KG1 (cell line): Measurements from ENCODE around the gene MAD1L1.

Experiments used
- DNase-seq: peaks from one replicate; lab custom pipeline; 2025; lab: John Stamatoyannopoulos, UW

The MAD1L1 gene

GRCh38 chr7:2241580-2242540 is 9.1 kb upstream of the MAD1L1 start, which contains the start of the genes MRM2 and NUDT1:
MRM2 (minus strand) TSS chr7:2242205; CDS start chr7:2242169, 36 bp downstream.
NUDT1 (plus strand) TSS chr7:2242226; CDS start chr7:2244575, 2,349 bp downstream.
- peak; percentile 39 for DNase-seq

- DNase-seq: no peak
These were observed 6.5 kb upstream of the MAD1L1 start for GRCh38 chr7:2239242-2239641.

GRCh38 chr7:2237109-2237602 is 4.4 kb upstream of the MAD1L1 start:
- DNase-seq: no peak

GRCh38 chr7:2233926-2234325 is 1.2 kb upstream of the MAD1L1 start:
- DNase-seq: no peak

GRCh38 chr7:2231992-2232765 is 566 bp downstream of the MAD1L1 start:
- no peak for DNase-seq

GRCh38 chr7:2230882-2231281 is 1.9 kb downstream of the MAD1L1 start:
- no peak for DNase-seq

- DNase-seq: no peak
These were observed 2.5 kb downstream of the MAD1L1 start for GRCh38 chr7:2230226-2230625.

GRCh38 chr7:2229467-2229866 is 3.3 kb downstream of the MAD1L1 start:
- no peak for DNase-seq

- DNase-seq: no peak
These were observed 3.8 kb downstream of the MAD1L1 start for GRCh38 chr7:2228921-2229320.

- DNase-seq: no peak
These were observed 5.0 kb downstream of the MAD1L1 start for GRCh38 chr7:2227699-2228098.

- DNase-seq: no peak
These were observed 6.9 kb downstream of the MAD1L1 start for GRCh38 chr7:2225830-2226229.

GRCh38 chr7:2225336-2225735 is 7.4 kb downstream of the MAD1L1 start:
- DNase-seq: no peak

- no peak for DNase-seq
These were observed 7.8 kb downstream of the MAD1L1 start for GRCh38 chr7:2224934-2225333.

- DNase-seq: no peak
These were observed 8.2 kb downstream of the MAD1L1 start for GRCh38 chr7:2224491-2224928.

GRCh38 chr7:2223321-2223720 is 9.4 kb downstream of the MAD1L1 start:
- no peak for DNase-seq

- no peak for DNase-seq
These were observed 10.2 kb downstream of the MAD1L1 start for GRCh38 chr7:2222516-2222915.

- no peak for DNase-seq
These were observed 11.8 kb downstream of the MAD1L1 start for GRCh38 chr7:2220954-2221353.

- no peak for DNase-seq
These were observed 12.2 kb downstream of the MAD1L1 start for GRCh38 chr7:2220506-2220905.

- DNase-seq: no peak
These were observed 12.7 kb downstream of the MAD1L1 start for GRCh38 chr7:2220030-2220429.

- DNase-seq: no peak
These were observed 13.1 kb downstream of the MAD1L1 start for GRCh38 chr7:2219606-2220005.

- DNase-seq: no peak
These were observed 13.6 kb downstream of the MAD1L1 start for GRCh38 chr7:2219136-2219535.

- no peak for DNase-seq
These were observed 14.3 kb downstream of the MAD1L1 start for GRCh38 chr7:2218444-2218785.
